Neutrophil (primary cell): ENCODE data around the gene CCNF.

Source experiments
- H3K27ac ChIP-seq: fragments of 200-600 bp; sonication (generic); 2 replicates; pipeline ENCODE4 v1.5.1; 2016; ENCODE audit warnings: mild to moderate bottlenecking, moderate library complexity
- H3K27me3 ChIP-seq: fragments of 200-600 bp; sonication (generic); 2 replicates; pipeline ENCODE4 v1.6.0; 2016; ENCODE audit warnings: mild to moderate bottlenecking
- H3K36me3 ChIP-seq: fragments of 200-600 bp; sonication (generic); 2 replicates; pipeline ENCODE4 v1.5.1; 2017
- H3K4me1 ChIP-seq, 2 experiments: fragments of 200-600 bp in 1 of 2; sonication (generic) in 1 of 2; 1 replicate in 1 of 2; 2 replicates in 1 of 2; pipeline versions ENCODE4 v1.5.1 to v1.6.1; 2013 to 2016; ENCODE audit warnings: low read depth in 1 of 2, low read length in 1 of 2, mild to moderate bottlenecking in 1 of 2, moderate library complexity in 1 of 2; ENCODE audit not compliant: control insufficient read depth in 1 of 2, insufficient read depth in 1 of 2
- H3K4me3 ChIP-seq, 2 experiments: fragments of 200-600 bp in 1 of 2; sonication (generic) in 1 of 2; 1 replicate in 1 of 2; 2 replicates in 1 of 2; pipeline ENCODE4 v1.5.1; 2013 to 2016; ENCODE audit warnings: low read depth in 1 of 2, low read length in 1 of 2, mild to moderate bottlenecking in 1 of 2, moderate library complexity in 1 of 2
- H3K9me3 ChIP-seq: fragments of 200-600 bp; sonication (generic); 2 replicates; pipeline ENCODE4 v1.5.1; 2016
- TF ChIP-seq, protein P1 (sequence below): fragments of 200-600 bp; sonication (generic); IDR thresholded peaks from 2 replicates; pipeline ENCODE4 v1.5.1; 2016; ENCODE audit warnings: antibody characterized with exemption

The CCNF gene

DNA sequence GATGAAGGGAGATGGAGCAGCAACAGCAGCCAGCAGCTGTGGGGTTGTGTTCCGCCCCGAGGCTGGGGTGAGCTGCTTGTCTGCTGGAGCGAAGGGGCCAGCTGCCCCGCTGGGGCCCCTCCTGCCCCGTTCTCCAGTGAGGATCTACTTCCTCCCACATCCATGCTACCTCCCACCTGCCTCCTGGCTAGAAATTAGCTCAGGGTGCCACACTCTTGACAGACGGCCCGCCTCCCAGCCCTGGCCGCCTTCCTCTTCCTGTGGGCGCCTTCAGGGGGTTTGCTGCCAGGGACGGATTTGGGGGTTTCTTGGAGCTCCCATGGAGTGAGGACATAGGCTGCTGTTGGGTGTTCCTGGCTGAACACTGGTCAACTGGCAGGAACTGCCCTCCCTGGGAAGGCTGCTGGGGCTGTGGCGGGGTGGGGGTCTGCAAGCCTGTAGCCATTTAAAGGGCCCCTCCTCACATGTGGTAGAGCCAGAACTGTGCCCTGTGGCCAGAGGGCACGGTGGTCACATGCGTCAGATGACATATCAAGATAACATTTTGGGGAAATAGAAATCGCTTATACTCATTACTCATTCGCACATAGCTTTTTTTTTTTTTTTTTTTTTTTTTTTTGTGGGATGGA lies 58.8 kb downstream of the CCNF start:
- no peaks in the 10 kb centered on the region for H3K9me3 ChIP-seq
- H3K27me3 ChIP-seq: peaks cover 14% of the 10 kb centered on the region
- no peak overlapping the region for H3K4me3 ChIP-seq
- H3K27ac ChIP-seq: no peak overlapping the region
- peaks cover 16 to 21% of the 10 kb centered on the region in 2 experiments for H3K4me1 ChIP-seq
- H3K36me3 ChIP-seq: no peaks in the 10 kb centered on the region
- TF ChIP-seq, protein P1, sequence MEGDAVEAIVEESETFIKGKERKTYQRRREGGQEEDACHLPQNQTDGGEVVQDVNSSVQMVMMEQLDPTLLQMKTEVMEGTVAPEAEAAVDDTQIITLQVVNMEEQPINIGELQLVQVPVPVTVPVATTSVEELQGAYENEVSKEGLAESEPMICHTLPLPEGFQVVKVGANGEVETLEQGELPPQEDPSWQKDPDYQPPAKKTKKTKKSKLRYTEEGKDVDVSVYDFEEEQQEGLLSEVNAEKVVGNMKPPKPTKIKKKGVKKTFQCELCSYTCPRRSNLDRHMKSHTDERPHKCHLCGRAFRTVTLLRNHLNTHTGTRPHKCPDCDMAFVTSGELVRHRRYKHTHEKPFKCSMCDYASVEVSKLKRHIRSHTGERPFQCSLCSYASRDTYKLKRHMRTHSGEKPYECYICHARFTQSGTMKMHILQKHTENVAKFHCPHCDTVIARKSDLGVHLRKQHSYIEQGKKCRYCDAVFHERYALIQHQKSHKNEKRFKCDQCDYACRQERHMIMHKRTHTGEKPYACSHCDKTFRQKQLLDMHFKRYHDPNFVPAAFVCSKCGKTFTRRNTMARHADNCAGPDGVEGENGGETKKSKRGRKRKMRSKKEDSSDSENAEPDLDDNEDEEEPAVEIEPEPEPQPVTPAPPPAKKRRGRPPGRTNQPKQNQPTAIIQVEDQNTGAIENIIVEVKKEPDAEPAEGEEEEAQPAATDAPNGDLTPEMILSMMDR: no peak

DNA sequence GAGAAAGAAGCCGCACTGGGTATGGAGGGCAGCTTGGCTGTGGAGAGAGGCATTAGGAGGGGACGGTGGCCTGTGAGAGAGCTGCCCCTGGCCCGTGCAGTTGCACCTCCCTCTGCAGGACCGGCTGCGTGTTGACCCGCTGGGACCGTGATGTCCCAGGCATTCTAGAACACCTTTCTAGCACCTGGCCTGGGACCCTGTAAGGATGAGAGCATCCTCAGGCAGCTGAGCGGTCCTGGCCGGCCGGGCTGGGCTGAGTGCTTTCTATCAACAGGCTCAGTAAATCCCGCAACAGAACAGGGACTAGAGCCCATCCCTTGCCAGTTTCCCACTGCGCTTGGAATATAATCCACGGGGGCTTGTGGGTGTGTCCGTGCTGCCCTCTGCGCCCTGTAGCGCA lies 60.3 kb downstream of the CCNF start:
- peaks cover 14% of the 10 kb centered on the region for H3K27me3 ChIP-seq
- H3K9me3 ChIP-seq: no peaks in the 10 kb centered on the region
- H3K27ac ChIP-seq: no peak overlapping the region
- H3K36me3 ChIP-seq: no peaks in the 10 kb centered on the region
- TF ChIP-seq, protein P1: no peak
- no peak overlapping the region for H3K4me3 ChIP-seq
- H3K4me1 ChIP-seq: peaks cover 28 to 32% of the 10 kb centered on the region in 2 experiments

DNA sequence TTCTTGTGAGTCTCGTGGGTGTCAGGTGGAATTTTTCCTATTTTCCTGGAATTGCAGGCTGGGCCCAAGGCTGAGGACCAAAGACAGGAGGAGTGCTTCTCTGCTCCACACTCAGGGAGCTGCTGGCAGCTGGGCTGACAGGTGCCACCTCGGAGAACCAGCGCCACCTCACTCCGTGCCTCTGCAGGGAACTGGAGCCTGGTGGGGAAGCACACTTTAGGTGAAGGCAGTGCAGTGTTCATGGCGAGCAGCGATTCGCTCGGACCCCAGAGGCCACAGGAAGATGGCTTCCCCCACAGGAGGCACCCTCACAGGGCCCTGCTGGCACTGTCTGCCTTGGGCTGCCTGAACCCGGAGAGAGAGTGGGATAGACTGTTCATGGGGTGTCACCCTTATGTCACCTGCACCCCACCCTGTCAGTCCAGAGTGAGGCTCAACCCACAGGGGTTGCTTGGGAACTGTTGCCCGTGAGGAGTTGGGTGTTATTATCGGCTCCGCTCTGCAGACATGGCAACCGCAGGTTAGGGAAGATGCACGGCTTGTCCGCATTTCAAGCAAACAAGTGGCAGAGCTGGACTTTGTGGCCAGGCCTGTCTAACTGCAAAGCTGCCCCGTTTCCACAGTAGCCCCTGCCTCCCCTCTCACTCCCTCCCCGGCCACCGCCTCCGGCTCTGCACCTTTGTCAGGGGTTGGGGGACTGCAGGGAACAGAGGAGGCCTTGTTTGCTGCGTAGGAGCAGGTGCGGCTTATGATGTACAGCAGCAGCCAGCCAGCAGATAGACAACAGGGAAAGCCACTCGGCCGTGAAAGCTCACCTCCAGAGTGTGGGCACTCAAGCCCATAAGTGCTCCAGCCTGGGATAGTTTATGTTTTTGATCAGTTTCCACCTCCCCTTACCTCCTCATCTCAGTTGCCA lies 61.2 kb downstream of the CCNF start:
- H3K27ac ChIP-seq: no peak overlapping the region
- TF ChIP-seq, protein P1: no peak
- H3K4me3 ChIP-seq: no peak overlapping the region
- peaks cover 14% of the 10 kb centered on the region for H3K27me3 ChIP-seq
- H3K36me3 ChIP-seq: no peaks in the 10 kb centered on the region
- no peaks in the 10 kb centered on the region for H3K9me3 ChIP-seq
- peaks cover 30 to 35% of the 10 kb centered on the region in 2 experiments for H3K4me1 ChIP-seq

DNA sequence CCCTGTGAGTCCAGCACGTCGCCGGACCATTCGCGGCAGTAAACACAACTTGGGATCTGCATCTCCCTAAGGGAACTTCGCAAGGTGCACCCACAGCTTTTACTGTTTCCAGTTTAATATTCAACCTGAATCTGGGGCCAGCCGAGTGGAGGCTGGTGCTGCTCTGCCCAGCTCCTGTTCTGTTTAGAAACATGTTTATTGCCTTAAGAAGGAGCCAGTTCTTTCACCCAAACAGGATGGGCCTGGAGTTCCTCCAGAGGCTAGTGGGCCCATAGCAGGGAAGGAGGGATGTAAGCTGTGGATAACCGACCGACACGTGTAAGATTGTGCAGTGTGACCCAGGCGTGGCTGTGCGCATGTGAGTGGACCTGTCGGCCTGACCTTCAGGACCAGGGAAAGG lies 63.0 kb downstream of the CCNF start:
- H3K9me3 ChIP-seq: no peaks in the 10 kb centered on the region
- TF ChIP-seq, protein P1: no peak
- H3K36me3 ChIP-seq: peaks cover 12% of the 10 kb centered on the region
- H3K4me1 ChIP-seq: peaks cover 23 to 24% of the 10 kb centered on the region in 2 experiments
- peaks cover 9% of the 10 kb centered on the region for H3K27me3 ChIP-seq
- H3K27ac ChIP-seq: no peak overlapping the region
- H3K4me3 ChIP-seq: no peak overlapping the region

DNA sequence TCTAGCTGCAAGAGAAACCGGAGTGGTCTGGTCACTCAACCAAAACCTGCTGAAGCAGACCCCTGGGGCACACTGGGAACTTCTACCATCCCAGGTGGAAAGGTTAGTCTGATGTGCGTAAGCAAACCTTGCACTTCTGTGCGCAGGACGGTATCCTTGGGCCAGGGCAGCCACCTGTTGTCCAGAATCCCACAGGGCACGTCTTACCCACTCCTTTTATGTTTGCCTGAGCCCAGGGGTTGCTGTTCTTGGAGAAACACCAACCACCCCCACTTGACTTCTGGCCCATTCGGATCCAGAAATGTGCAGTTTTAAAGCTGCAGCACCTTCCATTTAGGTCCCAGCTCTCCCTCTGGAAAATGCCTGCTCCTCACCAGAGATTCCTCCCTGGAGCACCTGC lies 64.4 kb downstream of the CCNF start:
- no peak overlapping the region for H3K4me3 ChIP-seq
- TF ChIP-seq, protein P1: no peak

More for the DNA sequence above, 64.4 kb downstream of the CCNF start:
- peaks cover 14% of the 10 kb centered on the region in 2 experiments for H3K4me1 ChIP-seq
- H3K9me3 ChIP-seq: no peaks in the 10 kb centered on the region
- H3K36me3 ChIP-seq: peaks cover 16% of the 10 kb centered on the region
- no peaks in the 10 kb centered on the region for H3K27me3 ChIP-seq
- peak overlapping the region; percentile 66 for H3K27ac ChIP-seq
